ENCODE measurements around the gene PCSK9. TPM values are rescaled to one million over a fixed set of nuclear protein-coding genes. Genes with fewer than 3 reads are reported as not detected.
A peak's percentile ranks its signal among the peaks of the same experiment; 100 is the strongest.

The PCSK9 gene
- total RNA-seq: 1 to 10 TPM in 3 of 4 donors, under 1 TPM in 1; 0.44 to 4.3 (median 2.5) TPM

- H3K27ac ChIP-seq: no peak within 1 kb of the TSS
- H3K4me3 ChIP-seq: peak within 1 kb of the TSS in 3 of 4 donors; percentile 2 to 46 (median 22)
- no peaks in the 10 kb centered on the region for H3K9me3 ChIP-seq
- DNase-seq (ENCODE audit: low spot score in 2 of 2): no peak
- H3K27me3 ChIP-seq: peaks cover 0 to 65% of the 10 kb centered on the region in 2 donors
- H3K4me1 ChIP-seq: peaks cover 0 to 17% (median 0%) of the 10 kb centered on the region in 4 donors
- 3 to 4% methylated on average over 18 of the region's 67 CpGs for WGBS, 2 donors
- TF ChIP-seq POLR2A (IDR thresholded peaks at IDR 0.05) (no peak), EP300 (IDR thresholded peaks at IDR 0.05) (no peak), CTCF (IDR thresholded peaks at IDR 0.05) (no peak)
- no peaks in the 10 kb centered on the region for H3K36me3 ChIP-seq
Observed at GRCh38 chr1:55039342-55040082, at the start of gene PCSK9. TSS of gene PCSK9 (plus strand) at chr1:55039548. CDS start at chr1:55039838, 290 bp downstream.

GRCh38 chr1:54989968-54990810, 49.2 kb upstream of the PCSK9 start:
- Histone ChIP-seq H3K4me3 (no peak overlapping the region), H3K27me3 (peaks cover 0 to 4% of the 10 kb centered on the region in 2 donors), H3K27ac (no peak overlapping the region), H3K4me1 (no peaks in the 10 kb centered on the region), H3K36me3 (no peaks in the 10 kb centered on the region), H3K9me3 (no peaks in the 10 kb centered on the region)
- 67 to 70% methylated on average over 12 to 13 of the region's 13 CpGs for WGBS, 2 donors
- no peak for DNase-seq (ENCODE audit: low spot score in 2 of 2)
- TF ChIP-seq POLR2A (IDR thresholded peaks at IDR 0.05): no peak
- TF ChIP-seq CTCF (IDR thresholded peaks at IDR 0.05): no peak
- no peak for TF ChIP-seq EP300 (IDR thresholded peaks at IDR 0.05)

GRCh38 chr1:54990916-54991315, 48.4 kb upstream of the PCSK9 start:
- WGBS, 2 donors: 68 to 69% methylated on average over 3 to 4 of the region's 4 CpGs
- Histone ChIP-seq H3K4me3 (no peak overlapping the region), H3K9me3 (no peaks in the 10 kb centered on the region), H3K27ac (no peak overlapping the region), H3K36me3 (no peaks in the 10 kb centered on the region), H3K4me1 (no peaks in the 10 kb centered on the region), H3K27me3 (peaks cover 0 to 11% of the 10 kb centered on the region in 2 donors)
- no peak for TF ChIP-seq CTCF (IDR thresholded peaks at IDR 0.05)
- TF ChIP-seq EP300 (IDR thresholded peaks at IDR 0.05): no peak
- TF ChIP-seq POLR2A (IDR thresholded peaks at IDR 0.05): no peak
- DNase-seq (ENCODE audit: low spot score in 2 of 2): no peak

DNA sequence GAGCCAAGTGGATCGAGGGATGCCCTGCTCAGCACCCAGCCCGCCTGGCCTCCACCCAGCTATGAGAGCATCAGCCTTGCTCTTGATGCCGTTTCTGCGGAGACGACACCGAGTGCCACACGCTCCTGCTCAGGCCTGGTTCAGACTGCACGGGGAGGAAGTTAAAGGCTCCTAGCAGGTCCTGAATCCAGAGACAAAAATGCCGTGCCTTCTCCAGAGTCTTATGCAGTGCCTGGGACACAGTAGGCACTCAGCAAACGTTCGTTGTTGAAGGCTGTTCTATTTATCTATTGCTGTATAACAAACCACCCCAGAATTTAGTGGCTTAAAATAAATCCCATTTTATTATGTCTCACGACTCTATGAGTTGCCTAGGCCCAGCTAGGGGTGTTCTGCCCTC, 47.4 kb upstream of the PCSK9 start:
- TF ChIP-seq POLR2A (IDR thresholded peaks at IDR 0.05) (no peak), CTCF (IDR thresholded peaks at IDR 0.05) (no peak), EP300 (IDR thresholded peaks at IDR 0.05) (no peak)
- Histone ChIP-seq H3K36me3 (no peaks in the 10 kb centered on the region), H3K4me3 (no peak overlapping the region), H3K4me1 (peaks cover 0 to 8% (median 5%) of the 10 kb centered on the region in 4 donors), H3K27ac (no peak overlapping the region), H3K27me3 (peaks cover 0 to 21% of the 10 kb centered on the region in 2 donors), H3K9me3 (no peaks in the 10 kb centered on the region)
- WGBS, 2 donors: 58 to 74% methylated on average over 7 to 12 of the region's 12 CpGs
- no peak for DNase-seq (ENCODE audit: low spot score in 2 of 2)

- no peak for DNase-seq (ENCODE audit: low spot score in 2 of 2)
- H3K4me1 ChIP-seq: peaks cover 0 to 11% (median 7%) of the 10 kb centered on the region in 4 donors
- no peaks in the 10 kb centered on the region for H3K36me3 ChIP-seq
- 87 to 90% methylated on average over 6 of the region's 6 CpGs for WGBS, 2 donors
- H3K9me3 ChIP-seq: no peaks in the 10 kb centered on the region
- H3K27ac ChIP-seq: no peak overlapping the region
- TF ChIP-seq CTCF (IDR thresholded peaks at IDR 0.05) (no peak), POLR2A (IDR thresholded peaks at IDR 0.05) (no peak)
- H3K4me3 ChIP-seq: no peak overlapping the region
- H3K27me3 ChIP-seq: peaks cover 0 to 33% of the 10 kb centered on the region in 2 donors
Observed at GRCh38 chr1:54993140-54993539, 46.2 kb upstream of the PCSK9 start.
